ENCODE results near the gene KCTD2. TPM values are rescaled to one million over a fixed set of nuclear protein-coding genes. Genes with fewer than 3 reads are reported as not detected.
A peak's percentile ranks its signal among the peaks of the same experiment; 100 is the strongest.

Gene KCTD2
- total and polyA plus RNA-seq, 2 of the 13 experiments (the other 11 are each of a cell fraction or from before 2014, with no cell fraction given) = 28.3 to 32.6 TPM

DNA sequence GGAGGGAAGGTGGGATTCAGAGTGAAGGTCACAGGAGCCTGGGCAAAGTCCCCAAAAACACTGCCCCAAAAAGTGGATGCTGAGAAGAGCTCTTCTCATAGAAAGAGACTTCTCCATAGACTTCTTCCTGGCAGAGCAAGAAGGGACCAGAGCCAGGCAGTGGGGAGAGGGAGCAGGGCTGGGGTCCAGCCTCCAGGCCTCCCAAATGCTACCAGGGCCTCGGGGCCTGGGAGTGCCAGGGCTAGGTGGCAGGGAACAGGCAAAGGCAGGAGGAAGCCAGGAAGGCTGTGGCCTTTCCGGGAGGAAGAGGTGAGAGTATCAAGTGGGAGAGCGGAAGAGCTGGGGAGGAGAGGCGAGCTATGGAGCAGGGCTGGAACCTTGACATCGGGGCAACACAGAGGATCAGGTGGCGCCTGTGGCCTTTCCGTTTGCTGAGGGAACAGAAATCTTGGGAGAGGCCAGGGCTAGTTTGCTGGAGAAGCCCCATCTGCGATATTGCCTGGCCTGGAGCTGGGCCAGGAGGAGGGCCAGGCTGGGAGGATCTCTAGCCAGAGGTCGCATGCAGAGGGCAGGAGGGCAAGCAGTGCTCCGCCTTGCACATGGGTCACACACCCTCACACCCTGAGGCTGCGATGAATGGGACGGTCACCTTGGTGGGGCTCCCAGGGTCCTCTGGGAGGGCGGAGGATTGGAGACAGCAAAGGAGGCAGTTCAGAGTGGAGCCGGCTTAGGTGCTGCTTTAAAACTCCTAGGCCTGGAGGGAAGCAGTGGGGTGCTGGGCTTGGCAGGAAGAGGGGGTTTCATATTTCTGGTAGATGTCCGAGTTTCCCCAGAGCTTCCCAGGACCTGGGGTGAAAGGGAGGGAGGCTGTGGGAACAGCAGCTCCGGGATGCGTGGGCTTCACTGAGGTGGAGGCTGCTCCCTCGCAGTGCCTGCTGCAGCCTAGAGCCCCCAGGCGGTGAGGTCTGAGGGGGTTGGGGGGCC, 44.1 kb downstream of the KCTD2 start (continued):
- TF ChIP-seq ATRX (CRISPR knock-in tag; IDR thresholded peaks at IDR 0.05; ENCODE audit: borderline replicate concordance) (no peak), BHLHE40 (IDR thresholded peaks at IDR 0.05; ENCODE audit: low read length) (peak; percentile 70), ERF (CRISPR knock-in tag; IDR thresholded peaks at IDR 0.05) (peak; percentile 46; the same call in 1 of the 2 replicates), NFYC (CRISPR knock-in tag; IDR thresholded peaks at IDR 0.05) (no peak), CEBPG (CRISPR knock-in tag; IDR thresholded peaks at IDR 0.05) (peak; percentile 34; the same call in 1 of the 2 replicates), ZNF552 (CRISPR knock-in tag; IDR thresholded peaks at IDR 0.05; ENCODE audit: borderline replicate concordance) (peak; percentile 52; the same call in 1 of the 2 replicates), BORCS8-MEF2B (CRISPR knock-in tag; IDR thresholded peaks at IDR 0.05) (no peak; the same call in 1 of the 2 replicates), SP1 (IDR thresholded peaks at IDR 0.05) (no peak), SP1 (CRISPR knock-in tag; IDR thresholded peaks at IDR 0.05) (peak; percentile 65), HNF4A (CRISPR knock-in tag; IDR thresholded peaks at IDR 0.05) (peak; percentile 88), NR2F2 (IDR thresholded peaks at IDR 0.05; ENCODE audit: borderline replicate concordance, low read depth) (peak; percentile 97), SIX1 (CRISPR knock-in tag; IDR thresholded peaks at IDR 0.05; ENCODE audit: borderline replicate concordance) (peak; percentile 64; the same call in 1 of the 2 replicates), TEAD3 (CRISPR knock-in tag; optimal IDR thresholded peaks at IDR 0.05; ENCODE audit: borderline replicate concordance) (peak; percentile 36), ZNF737 (CRISPR knock-in tag; IDR thresholded peaks at IDR 0.05; ENCODE audit: borderline replicate concordance) (0 out of 2 replicates have a peak, but pooled peaks have one; percentile 66), ZSCAN9 (CRISPR knock-in tag; IDR thresholded peaks at IDR 0.05; ENCODE audit: borderline replicate concordance) (peak; percentile 63; the same call in 1 of the 2 replicates), ZNF264 (CRISPR knock-in tag; IDR thresholded peaks at IDR 0.05) (no peak), HDAC1 (CRISPR knock-in tag; IDR thresholded peaks at IDR 0.05) (peak; percentile 61), ZNF274 (CRISPR knock-in tag; IDR thresholded peaks at IDR 0.05) (no peak; the same call in 1 of the 2 replicates), ARID4A (CRISPR knock-in tag; IDR thresholded peaks at IDR 0.05; ENCODE audit: borderline replicate concordance) (peak; percentile 60; the same call in 1 of the 2 replicates), CREB3 (CRISPR knock-in tag; IDR thresholded peaks at IDR 0.05) (0 out of 2 replicates have a peak, but pooled peaks have one; percentile 21), U2AF1 (optimal IDR thresholded peaks at IDR 0.05; ENCODE audit: low read depth, low read length) (peak; percentile 75), ZNF224 (CRISPR knock-in tag; IDR thresholded peaks at IDR 0.05) (no peak), SOX6 (IDR thresholded peaks at IDR 0.05) (no peak), SOX6 (CRISPR knock-in tag; IDR thresholded peaks at IDR 0.05) (peak; percentile 1; the same call in 1 of the 2 replicates)
- TF ChIP-seq, protein P1, sequence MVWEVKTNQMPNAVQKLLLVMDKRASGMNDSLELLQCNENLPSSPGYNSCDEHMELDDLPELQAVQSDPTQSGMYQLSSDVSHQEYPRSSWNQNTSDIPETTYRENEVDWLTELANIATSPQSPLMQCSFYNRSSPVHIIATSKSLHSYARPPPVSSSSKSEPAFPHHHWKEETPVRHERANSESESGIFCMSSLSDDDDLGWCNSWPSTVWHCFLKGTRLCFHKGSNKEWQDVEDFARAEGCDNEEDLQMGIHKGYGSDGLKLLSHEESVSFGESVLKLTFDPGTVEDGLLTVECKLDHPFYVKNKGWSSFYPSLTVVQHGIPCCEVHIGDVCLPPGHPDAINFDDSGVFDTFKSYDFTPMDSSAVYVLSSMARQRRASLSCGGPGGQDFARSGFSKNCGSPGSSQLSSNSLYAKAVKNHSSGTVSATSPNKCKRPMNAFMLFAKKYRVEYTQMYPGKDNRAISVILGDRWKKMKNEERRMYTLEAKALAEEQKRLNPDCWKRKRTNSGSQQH (CRISPR knock-in tag; IDR thresholded peaks at IDR 0.05; ENCODE audit: low read depth) = 0 out of 2 replicates have a peak, but pooled peaks have one; percentile 20

Data from HepG2 (cell line).